ENCODE results near the gene ZFY. TPM values are rescaled to one million over a fixed set of nuclear protein-coding genes. Genes with fewer than 3 reads are reported as not detected.

ZFY gene
- 10 to 100 TPM in 1 of 4 donors, 1 to 10 TPM in 2, not detected in 1; 3.8 to 13.5 (median 4.7) TPM for polyA plus RNA-seq
- long read RNA-seq, donor 1, full-length matches to known transcripts, result 2 of 2 reads
- long read RNA-seq, donor 1, partial matches to known transcripts, result 0 of 2 reads
- long read RNA-seq, donor 1, other reads (novel, unspliced or antisense), result 0 of 2 reads
- long read RNA-seq, donor 2, result 0 reads
- long read RNA-seq, donor 3, result 0 reads
- long read RNA-seq, donor 4, result 0 reads
- long read RNA-seq, donor 5, result 0 reads
- long read RNA-seq, donor 6, result 0 reads
- long read RNA-seq, donor 7, partial matches to known transcripts, result 0 of 1 reads
- long read RNA-seq, donor 7, other reads (novel, unspliced or antisense), result 0 of 1 reads
- long read RNA-seq, donor 8, result 0 reads
- long read RNA-seq, donor 9, result 0 reads
- long read RNA-seq, donor 10, result 0 reads

DNA sequence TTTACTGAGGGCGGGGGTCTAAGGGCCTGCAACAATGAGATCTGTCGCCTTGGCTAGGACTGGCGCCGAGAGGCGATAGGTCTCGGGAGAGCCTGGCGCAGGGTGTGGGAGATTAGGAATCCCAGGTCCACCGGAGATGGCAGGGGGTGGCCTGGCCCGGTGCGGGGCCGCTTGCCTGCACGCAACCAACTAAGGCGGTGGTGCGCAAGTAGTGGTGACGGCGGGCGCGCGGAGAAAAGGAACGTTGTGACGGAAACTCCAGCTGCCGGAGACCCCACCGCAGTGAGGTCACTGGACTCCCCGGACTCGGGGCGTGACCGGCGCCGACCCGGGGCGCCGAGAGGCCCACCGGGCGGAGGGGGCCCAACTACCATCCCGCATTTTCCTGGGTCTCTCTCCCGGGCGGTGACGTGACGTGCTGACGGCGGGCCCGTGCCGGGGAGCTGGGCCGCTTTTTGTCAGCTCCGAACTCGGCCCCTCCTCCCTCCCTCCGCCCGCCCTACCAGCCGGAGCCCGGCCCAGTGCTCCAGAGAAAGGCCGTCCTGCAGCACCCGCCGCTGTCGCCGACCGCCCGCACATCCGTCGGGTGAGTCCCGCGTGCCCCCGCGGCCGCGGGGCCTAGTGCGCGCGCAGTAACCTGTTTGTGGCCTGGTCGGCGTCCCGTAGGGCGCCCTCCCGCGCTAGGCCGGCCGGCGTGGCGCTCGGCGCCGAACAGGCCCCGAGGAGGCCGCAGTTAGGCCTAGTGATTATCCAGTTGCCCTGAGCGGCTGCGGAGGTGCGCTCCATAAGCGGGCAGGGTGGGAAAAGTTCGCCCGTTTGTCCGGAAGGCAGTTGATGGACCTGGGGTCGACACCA lies at the start of gene ZFY:
Gene ZFY (plus strand): TSS at position 521 of the 855 bp plus-strand sequence. CDS start 18,556 bp downstream, outside the sequence.
- Histone ChIP-seq H3K4me3 (ENCODE audit: low read depth in 1 of 3, low read length in 3 of 3) (peak within 1 kb of the TSS in 2 of 3 donors; percentile 40 to 68), H3K27ac (ENCODE audit: low read depth in 1 of 3, low read length in 2 of 3) (peak within 1 kb of the TSS in 2 of 3 donors; percentile 99 to 100), H3K4me1 (ENCODE audit: control insufficient read depth in 3 of 3, insufficient read depth in 2 of 3, low read depth in 1 of 3, low read length in 2 of 3) (no peaks in the 10 kb centered on the region), H3K36me3 (ENCODE audit: control insufficient read depth in 3 of 3, insufficient read depth in 2 of 3, low read depth in 1 of 3, low read length in 3 of 3) (peaks cover 0 to 4% (median 0%) of the 10 kb centered on the region in 3 donors), H3K27me3 (ENCODE audit: control insufficient read depth in 3 of 3, insufficient read depth in 3 of 3, low read length in 3 of 3) (no peaks in the 10 kb centered on the region), H3K9me3 (ENCODE audit: control insufficient read depth in 2 of 2, insufficient read depth in 1 of 2, low read depth in 1 of 2, low read length in 1 of 2) (no peaks in the 10 kb centered on the region)
- FAIRE-seq (no peak), DNase-seq (peak; percentile 51 to 78)
- WGBS, 3 donors, result 0% methylated on average over 23 to 91 of the region's 91 CpGs; no CpG with 5 or more reads in 1 of the 3 donors

DNA sequence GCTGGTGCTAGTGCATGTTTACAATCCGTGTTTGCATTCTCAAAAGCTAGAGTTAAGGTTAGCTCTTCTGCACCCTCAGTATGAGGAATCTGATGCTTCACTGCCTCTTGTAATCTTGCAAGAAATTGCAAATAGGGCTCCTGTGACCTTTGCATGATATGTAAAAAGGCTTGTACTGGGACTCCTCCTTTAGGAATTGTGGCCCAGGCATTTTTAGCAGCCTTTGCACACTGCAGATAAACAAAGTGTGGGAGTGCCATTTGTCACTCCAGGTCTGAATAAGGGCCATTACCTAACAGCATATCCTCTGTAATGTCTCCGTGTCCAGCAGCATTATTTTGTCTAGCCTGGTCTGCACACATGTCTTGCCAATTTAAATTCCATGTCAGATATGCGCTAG lies 49.3 kb upstream of the ZFY start:
- H3K4me1 ChIP-seq (ENCODE audit: control insufficient read depth in 3 of 3, insufficient read depth in 2 of 3, low read depth in 1 of 3, low read length in 2 of 3), result peaks cover 0 to 3% (median 0%) of the 10 kb centered on the region in 3 donors
- H3K27me3 ChIP-seq (ENCODE audit: control insufficient read depth in 3 of 3, insufficient read depth in 3 of 3, low read length in 3 of 3), result no peaks in the 10 kb centered on the region
- peaks cover 0 to 3% of the 10 kb centered on the region in 2 donors for H3K9me3 ChIP-seq (ENCODE audit: control insufficient read depth in 2 of 2, insufficient read depth in 1 of 2, low read depth in 1 of 2, low read length in 1 of 2)
- no peak overlapping the region for H3K27ac ChIP-seq (ENCODE audit: low read depth in 1 of 3, low read length in 2 of 3)
- no peak overlapping the region for H3K4me3 ChIP-seq (ENCODE audit: low read depth in 1 of 3, low read length in 3 of 3)
- WGBS, 3 donors, result 10 to 42% methylated on average over 3 of the region's 3 CpGs; no CpG with 5 or more reads in 1 of the 3 donors
- no peaks in the 10 kb centered on the region for H3K36me3 ChIP-seq (ENCODE audit: control insufficient read depth in 3 of 3, insufficient read depth in 2 of 3, low read depth in 1 of 3, low read length in 3 of 3)
- DNase-seq (peak; percentile 5 to 35), FAIRE-seq (no peak)

DNA sequence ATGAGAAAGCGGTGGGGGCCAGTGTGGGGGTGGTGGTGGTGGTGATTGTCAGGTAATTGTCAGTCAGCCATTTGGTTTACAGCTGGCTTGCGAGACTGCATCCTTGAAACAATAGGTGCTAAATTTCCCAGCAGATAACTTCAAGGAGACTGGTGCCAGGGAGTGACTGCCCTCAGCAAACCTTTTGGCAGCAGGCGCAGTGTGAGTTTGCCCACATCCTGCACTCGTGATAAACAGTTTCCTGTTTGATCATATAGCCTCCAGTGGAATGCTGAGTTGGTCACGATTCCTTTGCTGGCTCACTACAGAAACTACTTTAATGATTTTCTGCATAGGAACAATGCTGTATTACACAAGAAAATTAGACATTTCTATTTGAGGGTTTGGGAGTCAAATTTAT lies 47.8 kb upstream of the ZFY start:
- FAIRE-seq, result no peak
- H3K27ac ChIP-seq (ENCODE audit: low read depth in 1 of 3, low read length in 2 of 3), result no peak overlapping the region
- no peaks in the 10 kb centered on the region for H3K9me3 ChIP-seq (ENCODE audit: control insufficient read depth in 2 of 2, insufficient read depth in 1 of 2, low read depth in 1 of 2, low read length in 1 of 2)
- peaks cover 0 to 3% (median 0%) of the 10 kb centered on the region in 3 donors for H3K4me1 ChIP-seq (ENCODE audit: control insufficient read depth in 3 of 3, insufficient read depth in 2 of 3, low read depth in 1 of 3, low read length in 2 of 3)
- no peaks in the 10 kb centered on the region for H3K27me3 ChIP-seq (ENCODE audit: control insufficient read depth in 3 of 3, insufficient read depth in 3 of 3, low read length in 3 of 3)
- no peaks in the 10 kb centered on the region for H3K36me3 ChIP-seq (ENCODE audit: control insufficient read depth in 3 of 3, insufficient read depth in 2 of 3, low read depth in 1 of 3, low read length in 3 of 3)
- H3K4me3 ChIP-seq (ENCODE audit: low read depth in 1 of 3, low read length in 3 of 3), result no peak overlapping the region
- WGBS, 3 donors, result 54 to 60% methylated on average over 5 of the region's 5 CpGs; no CpG with 5 or more reads in 1 of the 3 donors
- no peak for DNase-seq

DNA sequence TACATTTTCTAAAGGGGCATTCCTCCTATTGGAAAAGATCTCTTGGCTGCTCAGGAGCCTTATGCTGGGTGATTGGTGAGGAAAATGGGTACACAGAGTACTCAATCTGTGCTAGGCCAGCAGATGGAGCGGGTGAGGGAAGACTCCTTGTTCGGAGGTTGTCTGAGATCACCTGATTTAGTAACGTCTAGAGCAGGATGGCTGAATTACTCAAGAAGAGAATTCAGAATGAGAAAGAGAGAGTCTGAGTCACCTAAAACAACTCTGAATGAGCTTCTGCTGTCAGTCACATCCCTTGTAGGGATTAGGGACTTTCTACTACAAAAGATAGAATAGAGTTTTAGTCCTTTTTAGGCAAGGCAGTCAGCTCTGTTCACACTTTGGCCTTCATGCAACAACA lies 47.2 kb upstream of the ZFY start:
- Histone ChIP-seq H3K9me3 (ENCODE audit: control insufficient read depth in 2 of 2, insufficient read depth in 1 of 2, low read depth in 1 of 2, low read length in 1 of 2) (no peaks in the 10 kb centered on the region), H3K36me3 (ENCODE audit: control insufficient read depth in 3 of 3, insufficient read depth in 2 of 3, low read depth in 1 of 3, low read length in 3 of 3) (no peaks in the 10 kb centered on the region), H3K27ac (ENCODE audit: low read depth in 1 of 3, low read length in 2 of 3) (no peak overlapping the region), H3K4me3 (ENCODE audit: low read depth in 1 of 3, low read length in 3 of 3) (no peak overlapping the region), H3K27me3 (ENCODE audit: control insufficient read depth in 3 of 3, insufficient read depth in 3 of 3, low read length in 3 of 3) (no peaks in the 10 kb centered on the region), H3K4me1 (ENCODE audit: control insufficient read depth in 3 of 3, insufficient read depth in 2 of 3, low read depth in 1 of 3, low read length in 2 of 3) (peaks cover 0 to 3% (median 0%) of the 10 kb centered on the region in 3 donors)
- WGBS, 3 donors, result 76 to 89% methylated on average over 3 of the region's 3 CpGs; no CpG with 5 or more reads in 1 of the 3 donors
- DNase-seq (no peak), FAIRE-seq (no peak)

DNA sequence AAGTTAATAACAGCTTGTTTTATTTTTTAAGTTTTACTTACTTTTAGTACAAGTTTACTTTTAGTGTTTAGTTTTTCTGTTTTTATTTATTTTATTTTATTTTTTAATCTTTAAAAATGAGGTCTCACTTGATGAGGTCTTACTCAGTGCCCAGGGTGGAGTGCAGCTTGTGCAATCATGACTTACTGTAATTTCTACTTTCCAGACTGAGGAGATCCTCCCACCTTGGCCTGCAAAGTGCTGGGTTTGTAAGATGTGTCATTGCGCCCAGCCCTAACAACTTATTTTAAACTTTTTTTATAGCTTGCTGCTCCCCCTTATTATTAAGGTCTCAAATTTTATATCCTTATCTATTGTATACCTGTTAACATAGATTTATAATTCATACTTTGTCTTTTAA lies 41.7 kb upstream of the ZFY start:
- DNase-seq (no peak), FAIRE-seq (peak; percentile 5)
- no peaks in the 10 kb centered on the region for H3K36me3 ChIP-seq (ENCODE audit: control insufficient read depth in 3 of 3, insufficient read depth in 2 of 3, low read depth in 1 of 3, low read length in 3 of 3)
- H3K4me3 ChIP-seq (ENCODE audit: low read depth in 1 of 3, low read length in 3 of 3), result no peak overlapping the region
- no peaks in the 10 kb centered on the region for H3K27me3 ChIP-seq (ENCODE audit: control insufficient read depth in 3 of 3, insufficient read depth in 3 of 3, low read length in 3 of 3)
- H3K9me3 ChIP-seq (ENCODE audit: control insufficient read depth in 2 of 2, insufficient read depth in 1 of 2, low read depth in 1 of 2, low read length in 1 of 2), result no peaks in the 10 kb centered on the region
- 88 to 100% methylated on average over 1 of the region's 1 CpG; no CpG with 5 or more reads in 1 of the 3 donors for WGBS, 3 donors
- no peaks in the 10 kb centered on the region for H3K4me1 ChIP-seq (ENCODE audit: control insufficient read depth in 3 of 3, insufficient read depth in 2 of 3, low read depth in 1 of 3, low read length in 2 of 3)
- no peak overlapping the region for H3K27ac ChIP-seq (ENCODE audit: low read depth in 1 of 3, low read length in 2 of 3)

DNA sequence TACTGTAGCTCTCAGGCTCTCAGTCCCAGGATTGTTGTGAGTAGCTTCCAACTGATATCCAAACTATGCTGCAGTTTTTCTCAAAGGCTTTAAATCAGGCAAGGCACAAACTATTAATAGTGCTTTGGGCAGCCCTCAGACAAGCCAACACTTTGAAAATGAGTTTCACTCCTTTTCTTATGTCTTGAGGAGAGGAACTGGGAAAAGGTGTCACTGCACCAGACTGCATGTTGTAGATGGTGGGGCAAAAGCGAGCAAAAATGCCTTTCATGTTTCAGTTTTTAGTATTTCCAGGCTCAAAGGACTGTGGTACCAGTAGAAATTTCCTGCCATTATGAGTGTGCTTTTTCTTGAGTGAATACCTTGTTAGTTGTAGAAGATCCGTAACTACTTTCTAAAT lies 39.1 kb upstream of the ZFY start:
- WGBS, 3 donors, result 91 to 100% methylated on average over 2 of the region's 2 CpGs; no CpG with 5 or more reads in 1 of the 3 donors
- H3K27ac ChIP-seq (ENCODE audit: low read depth in 1 of 3, low read length in 2 of 3), result no peak overlapping the region
- H3K9me3 ChIP-seq (ENCODE audit: control insufficient read depth in 2 of 2, insufficient read depth in 1 of 2, low read depth in 1 of 2, low read length in 1 of 2), result no peaks in the 10 kb centered on the region
- H3K4me1 ChIP-seq (ENCODE audit: control insufficient read depth in 3 of 3, insufficient read depth in 2 of 3, low read depth in 1 of 3, low read length in 2 of 3), result no peaks in the 10 kb centered on the region
- no peaks in the 10 kb centered on the region for H3K36me3 ChIP-seq (ENCODE audit: control insufficient read depth in 3 of 3, insufficient read depth in 2 of 3, low read depth in 1 of 3, low read length in 3 of 3)
- DNase-seq (no peak), FAIRE-seq (no peak)
- H3K27me3 ChIP-seq (ENCODE audit: control insufficient read depth in 3 of 3, insufficient read depth in 3 of 3, low read length in 3 of 3), result no peaks in the 10 kb centered on the region
- H3K4me3 ChIP-seq (ENCODE audit: low read depth in 1 of 3, low read length in 3 of 3), result no peak overlapping the region

DNA sequence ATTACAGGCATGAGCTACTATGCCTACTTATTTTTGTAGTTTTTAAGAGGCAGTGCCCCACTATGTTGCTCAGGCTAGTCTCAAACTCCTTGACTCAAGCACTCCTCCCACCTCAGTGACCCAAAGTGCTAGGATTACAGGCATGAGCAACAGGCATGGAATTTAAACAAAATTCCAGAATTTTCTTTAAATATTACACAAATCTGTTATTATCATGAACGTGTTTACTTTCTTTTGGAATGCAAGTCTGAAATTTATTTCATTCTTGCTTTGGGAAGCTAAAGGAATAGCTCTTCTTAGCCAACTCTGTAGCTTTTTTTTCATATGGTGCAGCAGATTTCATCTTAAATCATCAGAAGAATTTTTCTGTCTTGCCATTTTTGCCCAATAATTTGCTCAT lies 27.8 kb upstream of the ZFY start:
- DNase-seq (no peak), FAIRE-seq (no peak)
- Histone ChIP-seq H3K27me3 (ENCODE audit: control insufficient read depth in 3 of 3, insufficient read depth in 3 of 3, low read length in 3 of 3) (no peaks in the 10 kb centered on the region), H3K4me1 (ENCODE audit: control insufficient read depth in 3 of 3, insufficient read depth in 2 of 3, low read depth in 1 of 3, low read length in 2 of 3) (no peaks in the 10 kb centered on the region), H3K9me3 (ENCODE audit: control insufficient read depth in 2 of 2, insufficient read depth in 1 of 2, low read depth in 1 of 2, low read length in 1 of 2) (no peaks in the 10 kb centered on the region), H3K36me3 (ENCODE audit: control insufficient read depth in 3 of 3, insufficient read depth in 2 of 3, low read depth in 1 of 3, low read length in 3 of 3) (no peaks in the 10 kb centered on the region), H3K27ac (ENCODE audit: low read depth in 1 of 3, low read length in 2 of 3) (no peak overlapping the region), H3K4me3 (ENCODE audit: low read depth in 1 of 3, low read length in 3 of 3) (no peak overlapping the region)
- 53 to 68% methylated on average over 1 of the region's 1 CpG; no CpG with 5 or more reads in 1 of the 3 donors for WGBS, 3 donors

DNA sequence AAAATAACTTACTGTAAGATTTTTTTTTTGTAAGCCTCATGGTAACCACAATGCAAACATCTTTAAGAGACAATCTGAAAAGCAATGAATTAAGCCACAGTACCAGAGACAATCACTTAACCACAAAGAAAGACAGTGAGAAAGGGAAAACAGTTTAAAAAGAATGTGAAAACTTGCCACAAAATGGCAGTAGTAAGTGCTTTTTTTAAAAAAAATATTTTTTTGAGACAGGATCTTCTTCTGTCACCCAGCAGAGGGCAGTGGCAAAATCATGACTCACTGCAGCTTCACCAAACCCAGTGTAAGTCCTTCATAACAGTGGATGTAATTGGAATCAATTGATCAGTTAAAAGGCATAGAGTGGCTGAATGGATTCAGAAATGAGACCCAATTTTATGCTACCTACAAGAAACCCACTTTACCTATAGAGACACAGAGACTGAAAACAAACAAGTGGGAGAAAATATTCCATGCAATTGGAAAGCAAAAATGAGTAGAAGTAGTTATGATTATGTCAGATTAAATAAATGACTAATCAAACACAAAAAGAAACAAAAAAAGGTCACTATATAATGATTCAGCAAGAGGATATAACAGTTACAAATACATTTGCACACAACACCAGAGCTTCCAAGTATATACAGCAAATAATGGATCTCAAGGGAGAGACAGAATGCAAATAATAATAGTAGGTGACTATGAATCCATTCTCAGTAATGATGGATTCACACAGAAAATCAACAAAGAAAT lies 21.9 kb upstream of the ZFY start:
- no peaks in the 10 kb centered on the region for H3K27me3 ChIP-seq (ENCODE audit: control insufficient read depth in 3 of 3, insufficient read depth in 3 of 3, low read length in 3 of 3)
- no peak overlapping the region for H3K27ac ChIP-seq (ENCODE audit: low read depth in 1 of 3, low read length in 2 of 3)
- no peaks in the 10 kb centered on the region for H3K4me1 ChIP-seq (ENCODE audit: control insufficient read depth in 3 of 3, insufficient read depth in 2 of 3, low read depth in 1 of 3, low read length in 2 of 3)
- no peaks in the 10 kb centered on the region for H3K36me3 ChIP-seq (ENCODE audit: control insufficient read depth in 3 of 3, insufficient read depth in 2 of 3, low read depth in 1 of 3, low read length in 3 of 3)
- H3K9me3 ChIP-seq (ENCODE audit: control insufficient read depth in 2 of 2, insufficient read depth in 1 of 2, low read depth in 1 of 2, low read length in 1 of 2), result no peaks in the 10 kb centered on the region
- DNase-seq, result peak; percentile 6 to 31
- peak; percentile 36 for FAIRE-seq
- no peak overlapping the region for H3K4me3 ChIP-seq (ENCODE audit: low read depth in 1 of 3, low read length in 3 of 3)

All from small intestine (tissue), 16 donors.